ENCODE measurements around the gene TMEM59.
"Not testable (repeated sequence)": the region's sequence is repeated elsewhere in the genome, so short reads cannot be mapped to it uniquely, and the experiment has no call there.

Gene TMEM59

DNA sequence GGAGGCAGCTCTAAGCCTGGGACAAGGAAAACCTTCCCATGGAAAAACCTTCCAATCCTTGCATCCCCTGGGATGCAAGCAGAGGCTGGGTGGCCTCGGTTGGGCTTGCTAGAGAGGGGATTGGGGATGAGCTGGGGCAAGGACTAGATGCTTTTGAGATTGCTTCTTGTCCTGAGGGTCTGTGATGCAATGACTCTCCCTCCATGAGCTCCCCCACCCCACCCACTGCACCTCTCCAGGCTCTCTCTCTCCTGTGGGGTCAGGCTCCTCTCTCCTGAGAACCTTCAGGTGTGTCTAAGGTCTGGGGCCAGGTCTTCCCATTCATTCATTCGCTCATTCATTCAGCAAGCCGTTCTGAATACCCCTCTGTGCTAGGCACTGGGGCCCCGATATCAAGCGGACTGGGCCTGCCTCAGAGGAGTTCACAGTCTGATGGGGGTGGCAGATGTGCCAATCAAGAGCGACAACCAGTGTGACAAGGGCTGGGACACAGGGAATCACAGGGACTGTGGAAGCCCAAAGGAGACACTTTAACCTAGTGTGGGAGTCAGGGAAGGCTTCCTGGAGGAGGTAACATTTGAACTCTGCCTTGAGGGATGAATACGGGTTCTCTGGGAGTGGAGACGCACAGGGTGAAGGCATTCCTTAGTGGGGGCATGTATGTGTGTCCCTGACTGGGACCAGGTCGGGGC lies 41.5 kb downstream of the TMEM59 start:
- no peak for DNase-seq

DNA sequence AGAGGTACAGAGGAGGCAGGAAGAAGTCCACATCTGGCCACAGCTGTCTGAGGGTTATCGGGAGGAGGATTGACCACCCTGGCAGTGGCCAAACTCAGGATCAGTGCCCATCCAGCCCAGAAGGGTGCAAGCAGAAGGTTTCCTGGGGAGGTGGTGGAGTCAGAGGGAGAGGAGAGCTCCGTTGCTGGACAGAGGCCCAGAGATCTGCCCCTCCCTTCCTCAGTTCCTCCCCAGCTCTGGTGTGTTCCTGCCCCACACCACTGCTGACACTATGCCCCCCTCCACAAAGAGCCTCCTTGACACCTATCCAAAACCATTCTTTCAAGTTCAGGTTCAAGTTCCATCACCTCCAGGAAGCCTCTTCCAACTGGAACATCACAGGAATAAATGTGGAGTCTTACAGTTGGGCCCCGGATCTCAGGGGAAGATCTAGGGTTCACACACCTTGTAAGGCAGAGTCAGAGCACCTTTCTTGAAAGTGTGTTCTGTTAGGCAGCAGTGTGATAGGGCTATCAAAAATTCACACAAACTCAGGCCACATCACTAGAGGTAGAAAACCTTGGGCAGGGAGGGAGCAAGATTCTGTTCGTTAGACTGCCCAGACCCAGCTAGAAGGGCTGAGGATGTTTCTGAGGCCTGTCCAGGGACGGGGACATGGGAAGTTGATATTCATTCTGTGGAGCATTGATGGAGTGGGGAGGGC lies 42.4 kb downstream of the TMEM59 start:
- DNase-seq: no peak

DNA sequence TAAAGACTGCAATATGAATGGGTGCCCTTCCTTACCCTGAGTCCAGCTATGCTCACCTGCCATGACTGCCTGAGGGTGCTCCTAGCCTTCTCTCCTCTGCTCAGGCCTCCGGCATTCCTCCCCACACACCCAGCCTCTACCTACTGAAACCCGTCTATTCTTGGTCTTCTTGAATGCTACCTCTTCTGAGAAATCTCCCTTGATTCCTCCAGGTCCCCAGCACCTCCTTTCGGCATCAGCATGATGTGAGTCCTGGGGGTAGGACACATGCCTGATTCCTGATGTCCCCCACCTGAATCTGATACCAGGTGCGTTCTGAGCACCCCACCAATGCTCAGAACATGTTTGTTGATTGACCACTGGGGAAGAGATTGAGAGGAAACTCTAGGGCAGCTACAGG lies 43.6 kb downstream of the TMEM59 start:
- DNase-seq: no peak

DNA sequence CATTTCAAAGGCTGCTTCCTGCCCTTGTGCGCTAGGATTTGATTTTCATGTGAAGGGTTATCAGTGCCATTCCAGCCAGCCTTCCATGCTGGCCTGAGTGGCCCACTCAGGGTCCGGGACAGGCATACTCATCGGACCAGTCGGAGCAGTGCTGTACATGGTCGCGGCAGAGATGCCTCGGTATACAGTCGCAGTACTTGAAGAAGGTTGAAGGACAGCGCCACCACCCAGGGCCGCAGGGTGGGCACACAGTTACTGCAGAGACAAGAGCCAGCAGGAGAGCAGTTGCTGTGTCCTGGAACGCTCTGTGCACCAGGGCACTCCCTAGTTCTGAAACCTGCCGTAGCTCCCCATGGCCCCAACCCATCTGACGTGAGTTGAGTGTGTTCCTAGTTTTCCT lies 44.1 kb downstream of the TMEM59 start:
- DNase-seq: no peak

DNA sequence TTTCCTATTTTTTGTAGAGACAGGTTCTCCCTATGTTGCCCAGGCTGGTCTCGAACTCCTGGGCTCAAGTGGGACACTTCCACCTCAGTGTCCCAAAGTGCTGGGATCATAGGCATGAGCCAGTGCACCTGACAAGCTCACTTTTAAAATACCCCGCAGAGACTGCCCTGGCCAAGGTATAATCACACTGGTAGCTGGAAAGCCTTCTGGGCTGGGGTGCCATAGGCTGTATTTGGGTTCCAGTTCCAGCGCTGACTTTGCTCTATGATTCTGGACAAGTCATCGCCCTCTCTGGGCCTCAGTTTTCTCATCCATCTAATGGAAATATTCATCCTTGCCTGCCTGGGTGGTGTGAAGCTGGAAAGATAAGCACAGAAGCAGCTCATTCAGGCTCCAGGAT lies 45.4 kb downstream of the TMEM59 start:
- DNase-seq: no peak

DNA sequence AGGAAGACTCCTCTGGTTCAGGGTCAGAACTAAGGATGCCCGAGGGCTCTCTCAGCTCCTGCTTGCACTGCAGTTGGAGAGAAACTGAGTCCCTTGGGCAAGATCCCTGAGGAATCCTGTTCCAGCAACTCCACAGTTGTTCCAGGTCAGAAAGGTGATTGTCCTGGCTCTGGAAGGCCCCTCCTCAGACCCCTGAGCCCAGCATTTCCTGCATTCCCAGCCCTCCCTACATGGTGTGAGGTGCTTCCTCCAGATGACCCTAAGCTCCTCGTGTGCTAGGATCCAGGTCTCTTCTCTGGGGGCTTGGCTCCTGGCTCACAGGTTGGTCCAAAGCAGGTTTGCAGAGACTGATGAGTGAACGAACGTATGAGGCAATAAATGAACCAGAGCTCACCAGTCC lies 46.5 kb downstream of the TMEM59 start:
- DNase-seq: no peak

DNA sequence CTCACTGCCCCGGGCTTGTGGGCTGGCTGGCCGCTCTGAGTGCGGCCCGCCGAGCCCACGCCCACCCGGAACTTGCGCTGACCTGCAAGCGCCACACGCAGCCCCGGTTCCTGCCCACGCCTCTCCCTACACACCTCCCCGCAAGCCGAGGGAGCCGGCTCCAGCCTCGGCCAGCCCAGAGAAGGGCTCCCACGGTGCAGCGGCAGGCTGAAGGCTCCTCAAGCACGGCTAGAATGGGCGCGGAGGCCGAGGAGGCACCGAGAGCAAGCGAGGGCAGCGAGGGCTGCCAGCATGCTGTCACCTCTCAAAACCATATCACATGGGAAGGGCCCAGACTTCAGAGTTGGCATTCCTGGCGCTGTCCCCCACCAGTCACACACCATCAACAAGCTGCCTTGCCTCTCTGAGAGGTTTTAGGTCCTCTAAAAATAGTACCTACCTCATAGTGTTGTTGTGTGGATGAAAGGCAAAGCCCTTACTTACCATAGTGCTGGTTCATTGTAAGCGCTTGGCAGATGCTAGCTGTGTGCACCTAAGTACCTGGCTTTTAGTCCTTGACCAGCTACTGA lies 48.4 kb downstream of the TMEM59 start:
- DNase-seq: no peak

DNA sequence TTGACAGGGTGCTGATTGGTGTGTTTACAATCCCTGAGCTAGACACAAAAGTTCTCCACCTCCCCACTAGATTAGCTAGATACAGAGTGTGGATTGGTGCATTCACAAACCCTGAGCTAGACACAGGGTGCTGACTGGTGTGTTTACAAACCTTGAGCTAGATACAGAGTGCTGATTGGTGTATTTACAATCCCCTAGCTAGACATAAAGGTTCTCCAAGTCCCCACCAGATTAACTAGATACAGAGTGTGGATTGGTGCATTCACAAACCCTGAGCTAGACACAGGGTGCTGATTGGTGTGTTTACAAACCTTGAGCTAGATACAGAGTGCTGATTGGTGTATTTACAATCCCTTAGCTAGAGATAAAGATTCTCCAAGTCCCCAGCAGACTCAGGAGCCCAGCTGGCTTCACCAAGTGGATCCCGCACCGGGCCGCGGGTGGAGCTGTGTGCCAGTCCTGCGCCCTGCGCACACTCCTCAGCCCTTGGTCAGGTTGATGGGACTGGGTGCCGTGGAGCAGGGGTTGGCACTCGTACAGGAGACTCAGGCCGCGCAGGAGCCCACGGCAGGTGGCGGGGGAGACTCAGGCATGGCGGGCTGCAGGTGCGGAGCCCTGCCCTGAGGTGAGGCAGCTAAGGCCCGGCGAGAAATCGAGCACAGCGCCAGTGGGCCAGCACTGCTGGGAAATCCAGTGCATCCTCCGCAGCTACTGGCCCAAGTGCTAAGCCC lies 49.1 kb downstream of the TMEM59 start:
- not testable (repeated sequence) for DNase-seq

DNA sequence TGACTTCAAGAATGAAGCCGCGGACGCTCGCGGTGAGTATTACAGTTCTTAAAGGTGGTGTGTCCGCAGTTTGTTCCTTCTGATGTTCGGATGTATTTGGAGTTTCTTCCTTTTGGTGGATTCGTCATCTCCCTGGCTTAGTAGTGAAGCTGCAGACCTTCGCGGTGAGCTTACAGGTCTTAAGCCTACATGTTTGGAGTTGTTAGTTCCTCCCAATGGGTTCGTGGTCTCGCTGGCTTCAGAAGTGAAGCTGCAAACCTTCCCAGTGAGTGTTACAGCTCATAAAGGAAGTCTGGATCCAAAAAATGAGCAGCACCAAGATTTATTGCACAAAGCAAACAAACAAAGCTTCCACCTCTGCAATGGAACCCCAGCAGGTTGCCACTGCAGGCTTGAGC lies 49.8 kb downstream of the TMEM59 start:
- no peak for DNase-seq

DNA sequence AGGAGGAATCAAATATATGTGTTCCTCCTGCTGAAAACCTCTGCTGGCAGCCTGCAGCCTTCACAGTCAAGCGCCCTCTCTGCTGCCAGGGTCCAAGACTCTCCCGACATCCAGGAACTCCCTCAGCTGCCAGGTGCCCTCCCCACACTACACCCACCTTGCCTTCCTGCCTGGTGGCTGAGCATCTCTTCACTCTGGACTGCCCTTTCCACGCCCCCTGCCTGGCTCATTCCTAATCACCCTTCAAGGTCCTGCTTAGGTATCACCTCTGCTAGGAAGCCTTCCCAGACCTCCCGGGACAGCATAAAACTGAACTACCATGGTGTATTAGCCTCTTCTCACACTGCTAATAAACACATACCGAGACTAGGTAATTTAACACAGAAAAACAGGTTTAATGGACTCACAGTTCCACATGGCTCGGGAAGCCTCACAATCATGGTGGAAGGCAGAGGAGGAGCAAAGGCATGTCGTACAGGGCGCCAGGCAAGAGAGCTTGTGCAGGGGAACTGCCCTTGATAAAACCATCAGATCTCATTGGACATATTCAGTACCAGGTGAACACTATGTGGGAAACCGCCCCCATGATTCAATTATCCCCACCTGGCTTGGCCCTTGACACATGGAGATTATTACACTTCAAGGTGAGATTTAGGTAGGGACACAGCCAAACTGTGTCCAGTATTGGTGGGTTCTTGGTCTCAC lies 50.3 kb downstream of the TMEM59 start:
- DNase-seq: no peak

DNA sequence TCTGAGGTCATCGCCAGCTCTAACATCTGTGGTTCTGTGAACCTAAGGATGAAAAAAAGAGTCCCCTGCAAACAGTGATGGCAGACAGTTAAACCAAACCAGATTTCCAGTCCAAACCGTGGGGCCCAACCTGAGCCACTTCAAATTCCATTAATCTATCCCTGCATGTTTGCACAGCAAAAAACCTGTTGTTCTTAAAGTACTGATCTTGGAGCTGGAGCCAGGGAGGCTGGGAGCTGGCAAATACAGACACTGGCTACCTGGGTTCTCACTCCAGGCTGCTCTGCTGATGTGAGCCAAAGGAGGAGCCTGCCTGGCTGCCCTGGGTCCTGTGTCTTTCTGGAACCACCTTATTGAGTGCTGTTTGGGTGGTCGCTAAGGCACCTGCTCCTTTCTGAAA lies 51.4 kb downstream of the TMEM59 start:
- DNase-seq: no peak

DNA sequence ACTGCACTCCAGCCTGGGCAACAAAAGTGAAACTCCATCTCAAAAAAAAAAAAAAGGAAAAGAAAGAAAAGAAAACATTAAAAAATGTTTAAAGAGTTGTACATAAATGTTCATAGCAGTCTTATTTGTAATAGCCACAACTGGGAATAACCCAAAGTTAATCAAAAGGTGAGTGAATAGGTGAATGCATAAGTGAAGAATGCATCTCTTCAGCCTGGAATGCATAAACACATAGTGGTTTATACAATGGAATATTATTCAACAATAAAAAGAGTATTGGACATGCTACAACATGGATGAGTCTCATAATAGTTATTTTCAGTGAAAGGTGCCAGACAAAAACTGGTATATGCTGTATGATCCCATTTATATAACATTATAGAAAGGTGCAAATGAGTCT lies 53.1 kb downstream of the TMEM59 start:
- no peak for DNase-seq

DNA sequence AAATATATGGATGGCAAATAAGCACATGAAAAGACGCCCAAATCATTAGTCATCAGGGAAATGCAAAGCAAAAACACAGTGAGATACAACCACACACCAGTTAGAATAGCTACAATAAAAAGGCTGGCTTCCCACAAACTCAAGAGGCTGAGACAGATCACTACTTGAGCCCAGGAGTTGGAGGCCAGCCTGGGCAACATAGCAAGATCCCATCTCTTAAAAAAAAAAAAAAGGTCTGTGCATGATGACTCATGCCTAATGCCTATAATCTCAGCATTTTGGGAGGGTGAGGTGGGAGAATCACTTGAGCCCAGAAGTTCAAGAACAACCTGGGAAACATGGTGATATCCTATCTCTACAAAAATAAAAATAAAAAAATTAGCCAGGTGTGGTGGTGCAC lies 54.8 kb downstream of the TMEM59 start:
- DNase-seq: no peak

DNA sequence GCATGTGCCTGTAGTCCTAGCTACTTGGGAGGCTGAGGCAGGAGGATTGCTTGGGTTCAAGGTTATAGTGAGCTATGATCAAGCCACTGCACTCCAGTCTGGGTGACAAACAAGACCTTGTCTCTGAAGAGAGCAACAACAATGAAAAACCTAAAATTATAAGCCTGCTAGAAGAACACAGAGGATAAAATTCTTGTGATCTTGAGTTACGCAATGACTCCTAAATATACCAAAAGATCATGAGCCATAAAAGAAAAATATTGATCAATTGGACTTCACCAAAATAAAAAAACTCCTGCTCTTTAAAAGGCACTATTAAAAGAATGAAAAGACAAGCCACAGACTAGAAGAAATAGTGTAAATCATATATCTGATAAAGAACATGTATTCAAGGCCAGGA lies 57.3 kb downstream of the TMEM59 start:
- DNase-seq: no peak

DNA sequence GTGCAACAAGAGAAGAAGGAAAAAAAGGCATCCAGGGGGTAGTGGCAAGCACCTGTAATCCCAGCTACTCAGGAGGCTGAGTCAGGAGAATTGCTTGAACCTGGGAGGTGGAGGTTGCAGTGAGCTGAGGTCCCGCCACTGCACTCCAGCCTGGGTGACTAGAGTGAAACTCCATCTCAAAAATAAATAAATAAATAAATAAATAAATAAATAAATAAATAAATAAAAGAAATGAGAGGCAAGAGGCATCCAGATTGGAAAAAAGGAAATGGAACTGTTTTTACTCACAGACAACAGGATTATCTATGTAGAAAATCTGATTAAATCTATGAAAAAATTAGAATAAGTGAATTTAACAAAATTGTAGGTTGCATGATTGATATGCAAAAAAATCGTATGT lies 58.5 kb downstream of the TMEM59 start:
- not testable (repeated sequence) for DNase-seq

DNA sequence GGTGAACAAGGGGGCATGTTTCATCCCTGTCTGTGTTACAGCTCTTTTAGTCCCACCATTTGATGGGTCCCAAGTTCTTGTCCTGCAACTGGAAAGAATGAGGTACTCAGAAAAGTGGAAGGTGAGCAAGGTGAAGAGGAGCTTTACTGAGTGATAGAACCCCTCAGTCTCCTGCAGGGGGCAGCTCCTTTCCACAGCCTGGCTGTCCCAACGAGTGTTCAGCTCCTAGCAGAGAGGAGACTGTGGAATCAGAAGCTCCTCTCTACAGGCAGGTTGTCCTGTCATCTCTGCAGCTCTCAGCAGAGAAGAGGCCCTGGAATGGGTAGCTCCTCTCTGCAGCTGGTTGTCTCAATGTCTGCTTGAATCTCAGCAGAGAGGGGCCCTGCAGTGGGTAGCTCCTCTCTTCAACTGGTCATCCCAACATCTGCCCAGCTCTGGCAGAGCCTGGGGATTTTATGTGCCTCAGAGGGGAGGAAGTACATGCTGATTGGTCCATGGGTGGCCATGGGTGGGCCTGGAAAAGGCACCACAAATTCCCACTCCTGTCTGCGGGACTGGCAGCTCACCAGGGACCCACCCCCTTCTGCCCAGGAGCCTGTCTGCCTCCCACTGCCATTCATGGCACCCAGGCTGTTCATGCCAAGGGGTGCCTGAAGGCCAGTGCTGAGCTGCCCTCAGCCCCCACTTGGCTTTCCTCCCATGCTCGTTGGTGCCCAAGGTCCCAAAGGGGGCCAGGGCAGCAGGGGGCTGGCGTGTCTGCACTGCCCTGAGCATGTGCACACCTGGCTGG lies 60.7 kb downstream of the TMEM59 start:
- DNase-seq: no peak

DNA sequence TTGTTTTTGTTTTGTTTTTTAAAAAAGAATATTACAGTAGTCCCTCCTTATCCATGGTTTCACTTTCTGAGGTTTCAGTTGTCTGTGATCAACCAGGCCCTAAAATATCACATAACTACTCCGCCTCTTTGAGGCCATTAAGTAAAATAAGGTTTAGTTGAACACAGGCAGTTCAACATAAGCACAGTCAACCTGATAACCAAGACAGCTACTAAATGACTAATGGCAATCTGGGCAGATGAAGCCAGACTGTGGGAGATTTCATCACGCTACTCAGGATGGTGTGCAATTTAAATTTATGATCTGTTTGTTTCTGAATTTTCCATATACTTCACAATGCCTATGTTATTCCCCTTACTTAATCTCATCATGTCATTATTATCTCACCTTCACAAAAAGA lies 65.1 kb downstream of the TMEM59 start:
- peak; percentile 71 for DNase-seq

DNA sequence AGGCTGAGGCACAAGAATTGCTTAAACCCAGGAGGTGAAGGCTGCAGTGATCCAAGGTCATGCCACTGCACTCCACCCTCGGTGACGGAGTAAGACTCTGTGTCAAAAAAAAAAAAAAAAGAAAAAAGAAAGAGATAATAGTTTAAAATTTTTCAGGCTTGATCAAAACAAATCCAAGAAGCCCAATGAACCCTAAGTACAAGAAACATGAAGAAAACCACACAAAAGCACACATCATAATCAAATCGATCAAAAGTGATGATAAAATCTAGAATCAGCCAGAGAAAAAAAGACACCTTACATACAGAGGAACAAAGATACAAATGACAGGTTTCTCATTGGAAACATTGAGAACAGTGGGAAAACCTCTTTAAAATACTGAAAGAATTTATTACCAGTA lies 66.5 kb downstream of the TMEM59 start:
- DNase-seq: no peak

DNA sequence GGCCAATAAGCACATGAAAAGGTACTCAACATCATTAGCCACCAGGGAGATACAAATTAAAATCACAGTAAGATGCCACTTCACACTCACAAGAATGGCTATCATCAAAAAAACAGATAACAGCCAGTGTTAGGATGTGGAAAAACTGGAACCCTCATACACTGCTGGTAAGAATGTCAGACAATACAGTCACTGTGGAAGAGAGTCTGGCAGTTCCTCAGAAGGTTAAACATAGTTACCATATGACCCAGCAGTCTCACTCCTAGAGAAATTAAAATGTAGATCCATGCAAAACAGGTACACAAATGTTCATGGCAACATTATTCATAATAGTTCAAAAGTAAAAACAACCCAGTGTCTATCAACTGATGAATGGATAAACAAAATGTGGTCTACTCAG lies 68.3 kb downstream of the TMEM59 start:
- DNase-seq: no peak

DNA sequence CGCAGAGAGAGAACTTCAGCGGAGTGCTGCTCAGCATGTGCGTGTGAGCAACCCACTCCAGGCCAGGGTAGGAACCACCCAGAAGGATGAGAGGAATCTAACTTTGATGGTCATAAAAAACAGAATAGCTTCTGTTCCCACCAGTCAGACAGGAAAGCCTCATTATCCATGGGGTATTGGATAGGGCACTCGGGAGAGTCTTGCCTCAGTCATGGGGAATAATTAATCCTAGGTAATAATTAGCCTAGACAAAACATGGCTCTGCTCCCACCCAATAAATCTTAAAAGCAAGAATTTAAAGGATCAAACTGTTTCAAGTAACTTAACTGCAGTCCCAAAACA lies 70.3 kb downstream of the TMEM59 start:
- DNase-seq: no peak

DNA sequence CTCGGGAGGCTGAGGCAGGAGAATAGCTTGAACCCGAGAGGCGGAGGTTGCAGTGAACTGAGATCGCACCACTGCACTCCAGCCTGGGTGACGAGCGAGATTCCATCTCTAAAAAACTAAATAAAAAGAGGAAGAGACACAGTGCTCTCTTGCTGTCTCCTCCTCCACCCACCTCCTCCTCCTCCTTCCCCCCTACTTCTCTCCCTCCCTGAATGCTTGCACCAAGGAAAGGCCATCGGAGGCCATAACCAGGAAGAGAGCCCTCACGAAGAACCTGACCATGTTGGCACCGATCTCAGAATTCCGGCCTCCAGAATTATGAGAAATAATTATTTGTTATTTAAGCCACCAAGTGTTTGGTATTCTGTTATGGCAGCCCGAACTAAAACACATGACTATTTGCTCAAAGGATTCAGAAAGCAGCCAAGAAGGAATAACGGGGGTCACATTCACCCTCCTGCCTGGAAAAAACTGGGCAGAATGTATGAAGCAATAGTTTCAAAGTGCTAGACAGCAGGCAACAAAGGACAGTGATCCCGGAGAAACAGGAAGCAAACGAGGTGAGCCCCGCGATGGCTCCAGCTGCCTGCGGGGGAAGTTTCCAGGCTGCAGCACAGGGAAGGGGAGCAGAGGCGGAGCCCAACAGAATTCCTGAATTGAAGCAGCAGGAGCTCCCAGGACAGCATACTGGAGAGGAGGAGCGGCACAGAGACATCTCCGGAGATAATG lies 70.8 kb downstream of the TMEM59 start:
- no peak for DNase-seq

DNA sequence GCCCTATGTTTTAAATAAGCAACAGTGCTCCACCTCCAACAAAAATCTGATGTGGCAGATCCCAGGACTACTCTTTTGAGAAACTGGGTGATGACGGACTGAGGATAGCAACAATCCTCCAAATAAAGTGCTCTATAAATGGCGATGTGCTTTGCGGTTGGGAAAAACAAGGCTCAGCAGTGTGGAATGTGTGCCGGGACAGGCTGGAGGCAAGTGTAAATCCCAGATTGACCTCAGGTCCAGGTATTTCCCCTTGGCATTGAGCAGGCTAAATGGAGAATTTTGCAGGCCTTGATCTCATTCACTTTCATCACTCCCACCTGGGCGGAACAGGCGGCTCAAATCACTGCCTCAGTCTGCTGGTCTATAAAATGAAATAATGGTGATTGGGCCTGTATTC lies 71.8 kb downstream of the TMEM59 start:
- DNase-seq: no peak

All from activated CD4-positive, alpha-beta T cell treated with anti-CD3 and anti-CD28 coated beads, Interleukin-10, Interleukin-2, amounts not matched to agents 100 ng/mL and 50 ng/mL, durations not matched to agents 16 hours and 8 hours (primary cell).